Keratinocyte (primary cell): ENCODE measurements around the gene ERBB4. TPM values are rescaled to one million over a fixed set of nuclear protein-coding genes. Genes with fewer than 3 reads are reported as not detected.

Experiments used
- DNase-seq: peaks from one replicate; pipeline ENCODE4 v3.0.0-alpha.2; 2011; ENCODE audit warnings: low read depth, missing footprints, low spot score
- FAIRE-seq: peaks from 2 replicates; lab custom pipeline; 2011; peaks lifted over from hg19 to GRCh38; lab: Jason Lieb, UNC
- H2AFZ ChIP-seq: 2 replicates; pipeline ENCODE4 v1.6.0; 2012; ENCODE audit warnings: low read length, control low read depth, inconsistent platforms; ENCODE audit not compliant: control insufficient read depth
- H3K27ac ChIP-seq: 2 replicates; pipeline ENCODE4 v1.5.1; 2011; ENCODE audit warnings: low read length; ENCODE audit not compliant: control insufficient read depth, insufficient read depth
- H3K27me3 ChIP-seq: 3 replicates; pipeline ENCODE4 v1.6.0; 2011; ENCODE audit warnings: low read length; ENCODE audit not compliant: control insufficient read depth, insufficient read depth; ENCODE audit errors: extremely low read depth
- H3K36me3 ChIP-seq, 2 experiments: 2 replicates in 1 of 2; 3 replicates in 1 of 2; pipeline ENCODE4 v1.5.1; 2011; ENCODE audit warnings: low read length in 2 of 2, mild to moderate bottlenecking in 1 of 2; ENCODE audit not compliant: control insufficient read depth in 2 of 2, insufficient read depth in 2 of 2; ENCODE audit errors: extremely low read depth in 1 of 2
- H3K4me1 ChIP-seq: 3 replicates; pipeline ENCODE4 v1.5.1; 2011; ENCODE audit warnings: low read length; ENCODE audit not compliant: control insufficient read depth, insufficient read depth; ENCODE audit errors: extremely low read depth
- H3K4me2 ChIP-seq: 3 replicates; pipeline ENCODE4 v1.6.0; 2011; ENCODE audit warnings: low read depth, low read length; ENCODE audit not compliant: control insufficient read depth, insufficient read depth; ENCODE audit errors: extremely low read depth
- H3K4me3 ChIP-seq, 3 experiments: fragments of 200-600 bp in 1 of 3; sonication (generic) in 1 of 3; 2 replicates in 2 of 3; 3 replicates in 1 of 3; pipeline ENCODE4 v1.5.1; 2011 to 2016; ENCODE audit warnings: low read length in 3 of 3, mild to moderate bottlenecking in 3 of 3, control low read depth in 2 of 3, inconsistent platforms in 1 of 3, low read depth in 1 of 3, mixed read lengths in 1 of 3, mixed run types in 1 of 3, moderate library complexity in 1 of 3; ENCODE audit not compliant: control insufficient read depth in 2 of 3, insufficient read depth in 2 of 3; ENCODE audit errors: extremely low read depth in 1 of 3
- H3K79me2 ChIP-seq: 2 replicates; pipeline ENCODE4 v1.6.0; 2012; ENCODE audit warnings: low read length; ENCODE audit not compliant: control insufficient read depth, insufficient read depth
- H3K9ac ChIP-seq: 3 replicates; pipeline ENCODE4 v1.6.0; 2011; ENCODE audit warnings: low read length; ENCODE audit not compliant: control insufficient read depth, insufficient read depth; ENCODE audit errors: extremely low read depth
- H3K9me1 ChIP-seq: 3 replicates; pipeline ENCODE4 v1.6.0; 2011; ENCODE audit warnings: low read length; ENCODE audit not compliant: control insufficient read depth, insufficient read depth; ENCODE audit errors: extremely low read depth
- H3K9me3 ChIP-seq: 2 replicates; pipeline ENCODE4 v1.5.1; 2012; ENCODE audit warnings: low read depth, low read length; ENCODE audit not compliant: control insufficient read depth
- H4K20me1 ChIP-seq: 3 replicates; pipeline ENCODE4 v1.6.0; 2011; ENCODE audit warnings: low read length; ENCODE audit not compliant: control insufficient read depth, insufficient read depth; ENCODE audit errors: extremely low read depth
- CTCF ChIP-seq, 3 experiments: IDR thresholded peaks in 1 of 3; conservative IDR thresholded peaks in 1 of 3; optimal IDR thresholded peaks in 1 of 3; 2 replicates in 2 of 3; 3 replicates in 1 of 3; pipeline versions ENCODE3 to v1.5.1; 2011; ENCODE audit warnings: low read length in 3 of 3, mild to moderate bottlenecking in 3 of 3, moderate library complexity in 2 of 3, control low read depth in 1 of 3, inconsistent platforms in 1 of 3; ENCODE audit not compliant: insufficient read depth in 2 of 3; ENCODE audit errors: extremely low read depth in 1 of 3
- EZH2 ChIP-seq: IDR thresholded peaks from one replicate; pipeline ENCODE4 v1.6.1; 2012; ENCODE audit warnings: inconsistent platforms, mild to moderate bottlenecking, low read length, moderate library complexity
- dilution Hi-C: fragments of 300-500 bp; cut with MboI; formaldehyde crosslinking; loops from one replicate; pipeline ENCODE4 v1.7.0; 2020; ENCODE audit warnings: low sequenced_read_pairs; ENCODE audit not compliant: extremely low pct_ligation_motif_present
- polyA plus RNA-seq, 5 experiments: library from polyadenylated mRNA; depleted of rRNA in 3 of 5; stranded (reverse) in 3 of 5; stranded (forward) in 1 of 5; unstranded in 1 of 5; fragments of >200 nt; gene quantifications; 1 replicate in 1 of 5; 2 replicates in 3 of 5; 3 replicates in 1 of 5; pipeline versions ENCODE4 v1.2.1 to v1.2.3, GENCODE V29; 2011 to 2012; ENCODE audit warnings: missing spikeins in 2 of 5, low read depth in 1 of 5, low replicate concordance in 1 of 5

The ERBB4 gene
- polyA plus RNA-seq, 1 donor (not counting 4 experiments of a cell fraction or from before 2014, with no cell fraction given), result 0.01 TPM

- Histone ChIP-seq H2AFZ (no peak overlapping the region), H3K27me3 (no peaks in the 10 kb centered on the region), H3K4me2 (no peak overlapping the region), H3K9me1 (no peaks in the 10 kb centered on the region), H4K20me1 (no peaks in the 10 kb centered on the region), H3K4me1 (no peaks in the 10 kb centered on the region), H3K9me3 (no peaks in the 10 kb centered on the region), H3K27ac (no peak overlapping the region), H3K4me3 (no peak overlapping the region), H3K9ac (no peak overlapping the region), H3K36me3 (no peaks in the 10 kb centered on the region), H3K79me2 (no peaks in the 10 kb centered on the region)
- FAIRE-seq (no peak), DNase-seq (no peak)
- dilution Hi-C loops, result no loop called here
- no peak for TF ChIP-seq CTCF (optimal IDR thresholded peaks at IDR 0.05 in 1 of 3, IDR thresholded peaks at IDR 0.05 in 1 of 3, conservative IDR thresholded peaks at IDR 0.05 in 1 of 3; ENCODE audit: extremely low read depth in 1 of 3, insufficient read depth in 2 of 3, low read length in 3 of 3)
- TF ChIP-seq EZH2, result no peak
Observed at GRCh38 chr2:211900518-211900917, 638.1 kb downstream of the ERBB4 start.

GRCh38 chr2:211900000-211900399 is 638.6 kb downstream of the ERBB4 start:
- no peaks in the 10 kb centered on the region for H4K20me1 ChIP-seq
- FAIRE-seq, result no peak
- TF ChIP-seq CTCF (optimal IDR thresholded peaks at IDR 0.05 in 1 of 3, IDR thresholded peaks at IDR 0.05 in 1 of 3, conservative IDR thresholded peaks at IDR 0.05 in 1 of 3; ENCODE audit: extremely low read depth in 1 of 3, insufficient read depth in 2 of 3, low read length in 3 of 3) (no peak), EZH2 (no peak)
- DNase-seq, result no peak
- dilution Hi-C loops, result no loop called here
- no peaks in the 10 kb centered on the region for H3K79me2 ChIP-seq
- no peak overlapping the region for H3K27ac ChIP-seq
- no peak overlapping the region for H3K9ac ChIP-seq
- no peaks in the 10 kb centered on the region for H3K36me3 ChIP-seq
- no peaks in the 10 kb centered on the region for H3K4me1 ChIP-seq
- no peak overlapping the region for H3K4me3 ChIP-seq
- H3K9me3 ChIP-seq, result no peaks in the 10 kb centered on the region
- H3K9me1 ChIP-seq, result no peaks in the 10 kb centered on the region
- peak overlapping the region; percentile 25 for H2AFZ ChIP-seq
- no peak overlapping the region for H3K4me2 ChIP-seq
- no peaks in the 10 kb centered on the region for H3K27me3 ChIP-seq
